HG03097 (cell line): ENCODE measurements around the gene RGS14.
"Not testable (repeated sequence)": the region's sequence is repeated elsewhere in the genome, so short reads cannot be mapped to it uniquely, and the experiment has no call there.

Experiments
- ATAC-seq: cut with Tn5 transposase; IDR thresholded peaks from one replicate; pipeline ENCODE4 v1.9.1; 2021; ENCODE audit not compliant: unreplicated experiment, low FRiP score

The RGS14 gene

DNA sequence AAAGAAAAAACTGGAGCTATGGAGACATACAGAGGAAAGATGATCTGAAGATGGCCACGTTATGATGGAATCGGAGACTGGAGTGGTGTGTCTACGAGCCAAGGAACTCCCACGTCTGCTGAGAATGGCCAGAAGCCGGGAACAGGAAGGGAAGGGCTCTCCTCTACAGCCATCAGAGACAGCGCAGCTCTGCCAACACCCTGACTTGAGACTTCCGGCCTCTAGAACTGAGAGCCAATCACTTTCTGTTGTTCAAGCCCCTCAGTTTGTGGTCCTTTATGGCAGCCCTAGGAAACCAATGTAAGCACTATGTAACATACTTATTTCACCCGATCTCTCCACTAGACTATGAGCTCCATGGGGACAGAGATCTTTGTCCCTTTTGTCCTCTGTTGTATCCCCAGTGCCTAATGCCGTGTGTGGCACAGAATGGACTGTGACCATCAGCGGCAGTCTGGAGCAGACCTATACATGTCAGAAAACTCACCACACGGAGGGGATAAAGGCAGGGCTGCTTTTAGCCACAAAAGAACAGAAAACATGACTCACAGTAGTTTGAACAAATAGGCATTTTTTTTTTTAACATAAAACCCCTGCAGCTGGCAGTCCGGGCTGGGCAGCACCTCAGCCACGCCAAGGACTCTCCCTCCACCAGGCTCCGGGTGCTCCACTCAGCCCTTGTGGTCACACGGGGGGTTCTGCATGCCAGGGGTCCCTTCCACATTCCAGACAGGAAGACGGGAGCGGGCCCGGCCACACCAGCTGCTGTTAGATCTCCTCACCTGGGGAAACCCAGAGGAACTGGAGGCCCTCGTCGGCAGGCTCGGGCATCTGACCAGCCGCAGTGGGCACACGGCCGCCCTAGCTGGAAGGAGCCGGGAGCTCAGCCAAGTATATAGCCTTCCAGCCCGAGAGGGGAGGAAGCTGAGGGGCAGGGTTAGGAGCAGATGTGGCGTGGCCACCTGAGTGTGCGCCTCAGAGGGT, 29.9 kb upstream of the RGS14 start:
- ATAC-seq: no peak

DNA sequence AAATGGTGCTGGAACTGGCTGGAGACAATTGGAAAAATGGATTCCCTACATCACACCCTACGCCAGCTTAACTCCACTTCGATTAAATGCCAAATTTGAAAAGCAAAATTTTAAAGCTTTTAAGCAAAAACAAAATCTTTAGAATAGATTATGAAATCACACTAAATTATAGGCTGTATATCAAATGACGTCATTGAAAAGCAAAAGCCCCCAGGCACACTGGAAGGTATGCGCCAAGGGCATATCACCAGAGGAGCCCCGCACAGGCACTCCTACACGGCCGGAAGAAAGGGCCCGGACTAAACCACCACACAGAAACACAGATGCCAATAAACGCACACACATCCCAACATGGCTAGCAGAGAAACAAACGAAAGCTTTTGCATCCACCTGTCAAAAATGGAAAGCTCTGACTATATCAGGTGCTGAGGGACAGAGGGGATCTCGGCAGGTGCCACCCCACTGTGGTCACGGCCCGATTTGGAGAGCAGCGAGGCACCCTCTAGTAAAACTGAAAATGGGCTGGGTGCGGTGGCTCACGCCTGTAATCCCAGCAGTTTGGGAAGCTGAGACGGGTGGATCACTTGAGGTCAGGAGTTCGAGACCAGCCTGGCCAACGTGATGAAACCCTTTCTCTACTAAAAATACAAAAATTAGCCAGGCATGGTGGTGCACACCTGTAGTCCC, 29.0 kb upstream of the RGS14 start:
- no peak for ATAC-seq

DNA sequence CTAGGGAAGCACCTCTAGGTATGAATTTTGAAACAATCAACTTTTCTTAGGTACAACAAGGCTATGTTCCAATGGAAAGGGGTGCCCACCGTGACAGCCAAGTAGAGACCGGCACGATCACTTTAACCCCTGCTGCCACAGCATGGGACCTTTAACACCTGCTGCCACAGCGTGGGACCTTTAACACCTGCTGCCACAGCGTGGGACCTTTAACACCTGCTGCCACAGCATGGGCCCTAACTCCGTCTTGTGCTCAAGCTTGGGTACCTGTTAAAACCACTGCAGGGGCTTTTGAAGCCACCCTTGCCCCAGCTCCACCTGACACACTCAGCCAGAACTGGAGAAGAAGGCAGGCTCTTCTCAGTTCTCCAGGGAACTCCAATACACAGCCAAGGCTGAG, 27.8 kb upstream of the RGS14 start:
- no peak for ATAC-seq

DNA sequence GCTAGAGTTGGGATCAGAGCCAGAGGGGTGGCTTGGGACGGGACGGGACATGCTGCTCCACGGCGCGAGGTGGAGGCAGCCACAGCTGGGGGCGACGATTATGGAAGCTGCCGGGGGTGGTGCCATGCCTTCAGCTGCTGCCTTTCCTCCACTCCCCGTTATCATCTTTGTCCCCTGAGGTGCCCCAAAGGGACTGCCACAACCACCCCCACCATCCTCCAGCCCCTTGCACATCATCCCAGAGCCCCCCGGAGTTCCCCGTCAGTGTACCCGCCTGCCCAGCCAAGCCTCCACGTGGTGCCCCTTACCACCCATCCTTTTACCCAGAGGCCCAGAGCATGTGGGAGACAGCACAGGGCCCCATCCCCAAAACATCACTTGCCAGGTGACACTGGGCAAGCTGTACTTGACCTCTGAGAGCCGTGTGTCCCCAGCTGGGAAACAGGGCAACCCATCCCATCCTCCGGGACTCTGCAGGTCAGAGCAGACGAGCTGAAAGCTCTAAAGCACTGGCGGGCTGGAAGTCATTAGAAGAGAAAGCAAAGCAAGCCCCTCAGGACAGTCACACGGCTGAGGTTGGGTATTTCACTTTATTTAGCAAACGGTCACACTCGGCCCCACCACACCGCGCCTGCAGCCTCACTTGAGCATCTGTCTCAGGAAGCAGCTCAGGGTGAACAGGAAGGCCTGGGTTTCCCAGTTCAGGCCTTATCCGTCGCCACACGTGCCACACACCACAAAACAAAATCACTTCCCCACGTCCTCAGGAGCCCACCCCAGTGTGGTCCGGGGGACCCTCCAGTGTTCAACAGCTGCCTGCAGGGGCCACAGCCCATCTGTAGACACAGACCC, 26.5 kb upstream of the RGS14 start:
- ATAC-seq: no peak

DNA sequence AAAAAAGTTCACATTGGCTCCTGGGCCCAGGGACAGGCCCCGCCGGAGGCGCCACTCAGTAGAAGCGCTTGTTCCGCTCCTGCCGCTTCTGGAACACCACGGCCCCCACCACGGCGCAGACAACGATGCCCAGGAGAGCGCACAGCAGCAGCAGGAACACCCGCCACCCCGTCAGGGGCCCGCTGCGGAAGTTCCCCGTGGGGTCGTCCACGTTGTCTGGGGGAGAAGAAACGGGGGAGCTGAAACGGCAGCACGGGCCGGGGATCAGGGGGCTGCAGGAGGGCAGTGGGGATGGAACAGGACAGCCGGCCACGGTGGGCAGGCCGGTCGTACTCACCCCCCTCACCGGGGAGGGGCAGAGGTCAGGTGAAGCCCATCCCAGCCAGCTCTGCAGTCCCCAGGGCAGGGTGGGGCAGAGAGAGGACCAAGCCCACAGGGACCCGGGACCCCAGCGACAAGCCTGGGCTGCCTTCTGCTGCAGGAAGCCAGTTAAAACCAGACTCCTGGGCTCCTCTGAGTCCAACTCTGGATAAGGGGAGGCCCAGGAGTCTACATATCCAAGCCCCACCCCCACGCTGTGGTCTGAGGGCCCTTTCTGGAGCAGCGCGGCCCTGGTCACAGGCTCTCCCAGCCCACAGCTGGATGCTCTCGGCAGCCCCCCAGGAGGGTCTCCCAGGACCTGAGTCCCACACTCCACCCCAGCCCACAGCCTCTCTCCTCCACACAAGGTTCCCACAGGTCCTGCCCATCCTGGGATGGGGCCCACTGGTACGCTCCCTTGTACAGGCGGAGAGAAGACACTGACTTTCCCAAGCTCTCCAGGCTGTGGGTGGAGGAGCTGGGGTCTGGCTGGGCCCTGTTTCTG, 25.5 kb upstream of the RGS14 start:
- ATAC-seq: no peak

DNA sequence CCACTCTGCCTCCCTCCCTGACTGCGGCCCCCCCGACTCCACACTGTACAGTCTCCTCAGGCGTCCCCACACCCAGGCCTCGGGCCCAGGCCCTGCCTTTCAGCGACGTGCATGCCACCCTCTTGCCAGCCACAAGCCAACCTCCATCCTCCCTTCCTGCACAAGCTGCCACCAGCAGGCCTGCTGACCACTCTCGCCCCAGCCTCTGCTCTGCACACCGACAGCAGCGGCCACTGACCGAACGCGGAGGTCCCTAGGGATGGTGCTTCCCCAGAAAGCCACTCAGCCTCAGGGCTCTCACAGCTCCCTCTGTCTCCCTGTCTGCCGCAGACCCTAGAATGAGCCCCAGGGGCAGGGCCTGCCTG, 24.8 kb upstream of the RGS14 start:
- ATAC-seq: no peak

DNA sequence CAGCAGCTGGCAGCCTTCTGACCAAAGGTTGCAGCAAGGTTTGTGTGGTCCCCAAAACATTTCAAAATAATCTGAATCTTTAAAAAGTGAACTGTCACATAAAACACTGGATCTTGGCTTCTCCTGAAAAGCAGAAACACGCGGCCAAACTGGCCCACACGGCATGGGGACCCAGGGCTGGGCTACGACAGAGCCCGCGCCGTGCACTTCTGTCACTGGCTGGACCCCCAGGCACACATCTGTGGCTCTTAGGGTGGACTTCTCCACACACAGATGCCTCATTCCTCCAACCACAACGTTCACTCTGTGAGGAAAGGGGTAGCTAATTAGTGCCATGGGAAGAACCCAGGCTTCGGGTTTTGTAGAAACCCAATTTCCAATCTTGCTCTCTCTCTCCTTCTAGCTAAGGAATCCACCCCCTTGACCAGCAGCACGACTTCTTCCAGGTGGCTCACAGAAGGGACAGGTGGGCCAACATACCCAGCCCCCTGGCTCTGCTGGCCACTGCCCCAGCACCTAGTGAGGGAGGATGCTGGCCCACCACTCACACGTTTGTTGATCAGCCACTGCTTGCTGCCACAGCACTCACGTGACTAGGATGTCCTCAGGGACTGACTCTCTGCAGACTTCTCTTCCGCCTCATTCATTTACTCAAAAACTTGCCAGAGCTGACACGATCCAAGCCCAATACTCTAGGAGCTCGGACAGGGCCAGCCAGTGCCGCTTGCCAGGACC, 24.1 kb upstream of the RGS14 start:
- no peak for ATAC-seq

DNA sequence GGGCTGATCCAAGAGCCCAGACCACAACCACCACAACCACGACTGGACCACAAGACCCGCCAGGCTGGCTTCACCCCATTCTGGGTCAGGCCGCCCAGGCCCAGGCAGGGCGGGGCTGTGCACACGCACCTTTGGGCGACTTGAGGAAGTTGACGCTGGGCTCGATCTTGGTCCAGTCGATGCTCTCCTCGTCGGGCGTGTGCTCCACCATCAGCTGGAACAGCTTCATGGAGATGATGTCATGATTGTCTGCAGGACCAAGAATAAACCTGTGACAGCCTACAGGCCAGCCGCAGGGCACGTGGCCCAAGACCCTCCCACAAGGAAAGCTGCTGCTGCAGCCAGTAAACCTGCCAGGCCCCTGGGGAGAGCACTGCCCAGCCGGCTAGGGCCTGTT, 23.6 kb upstream of the RGS14 start:
- no peak for ATAC-seq

DNA sequence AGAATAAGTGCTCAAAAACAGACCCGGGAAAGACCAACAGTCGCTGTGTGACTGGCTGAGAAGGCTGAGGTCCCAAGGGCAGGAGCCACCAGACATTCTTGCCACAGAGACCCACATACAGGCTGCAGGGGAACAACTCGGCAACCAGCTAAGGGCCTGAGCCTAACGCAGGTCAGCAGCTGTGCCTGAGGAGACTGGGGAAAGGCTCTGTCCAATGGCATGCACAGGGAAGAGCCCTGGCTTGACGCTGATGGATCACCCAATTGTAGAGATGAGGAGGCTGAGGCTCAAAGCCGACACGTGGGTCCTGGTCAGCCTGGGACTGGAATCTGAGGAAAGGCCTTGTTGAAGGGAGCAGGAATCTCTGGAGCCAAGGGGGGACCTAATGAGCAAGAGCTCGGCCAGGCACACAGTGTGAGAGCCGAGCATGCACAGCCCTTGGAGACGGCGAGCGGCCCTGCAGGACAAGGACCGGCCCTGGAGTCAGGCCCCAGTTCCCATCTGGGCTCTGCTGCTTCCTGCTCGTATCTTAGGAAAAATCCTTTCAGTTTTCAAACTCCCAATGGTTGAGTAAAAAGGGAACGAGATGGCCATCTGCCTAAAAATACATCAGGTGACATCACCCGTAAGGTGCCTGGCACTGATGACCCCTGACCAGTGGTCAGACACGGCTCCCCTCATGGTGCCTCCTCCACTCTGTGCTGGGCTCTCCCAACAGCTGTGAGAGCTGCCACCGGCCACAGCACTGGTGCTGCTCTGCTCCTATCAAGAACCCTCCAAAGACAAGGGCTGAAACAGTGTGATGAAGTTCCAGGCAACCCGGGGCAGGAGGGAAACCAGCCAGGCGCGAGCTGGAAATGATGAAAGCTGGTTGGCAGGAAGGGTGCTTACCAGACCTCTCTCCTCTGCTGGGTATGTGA, 22.7 kb upstream of the RGS14 start:
- ATAC-seq: no peak

DNA sequence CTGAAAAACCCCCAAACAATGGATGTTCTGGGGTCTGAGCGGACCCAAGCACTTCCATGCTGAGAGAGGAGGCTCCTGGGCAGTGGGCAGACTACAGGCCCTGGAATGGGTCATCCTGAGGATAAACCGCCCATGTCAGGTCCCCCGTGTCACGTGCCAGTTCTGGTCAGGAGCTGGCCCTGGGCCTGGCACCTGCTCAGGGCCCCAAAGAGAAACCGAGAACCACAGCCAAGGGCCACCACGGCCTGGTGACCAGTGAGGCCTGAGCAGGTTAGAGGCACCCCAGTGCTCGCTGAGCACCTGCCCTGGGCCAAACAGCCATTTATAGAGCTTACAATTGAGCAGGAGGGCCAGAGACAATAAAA, 22.0 kb upstream of the RGS14 start:
- no peak for ATAC-seq

DNA sequence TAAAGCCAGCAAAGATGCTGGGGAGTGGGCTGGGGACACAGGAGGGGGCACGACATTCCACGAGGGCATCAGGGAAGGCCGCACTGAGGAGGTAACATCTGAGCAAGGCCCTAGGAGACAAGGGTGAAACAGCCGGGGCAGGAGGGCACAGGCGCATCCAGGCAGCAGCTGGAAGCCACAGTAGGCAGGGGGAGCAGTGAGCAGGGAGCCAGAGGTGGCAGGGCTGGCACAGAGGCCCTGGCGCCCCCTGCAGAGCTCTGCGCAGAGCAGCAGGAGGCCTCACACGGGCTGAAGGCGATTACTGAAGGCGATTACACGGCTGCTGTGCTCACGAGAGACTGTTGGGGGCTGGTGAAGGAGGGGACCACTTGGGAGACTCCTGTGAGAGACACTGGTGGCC, 21.6 kb upstream of the RGS14 start:
- ATAC-seq: no peak

DNA sequence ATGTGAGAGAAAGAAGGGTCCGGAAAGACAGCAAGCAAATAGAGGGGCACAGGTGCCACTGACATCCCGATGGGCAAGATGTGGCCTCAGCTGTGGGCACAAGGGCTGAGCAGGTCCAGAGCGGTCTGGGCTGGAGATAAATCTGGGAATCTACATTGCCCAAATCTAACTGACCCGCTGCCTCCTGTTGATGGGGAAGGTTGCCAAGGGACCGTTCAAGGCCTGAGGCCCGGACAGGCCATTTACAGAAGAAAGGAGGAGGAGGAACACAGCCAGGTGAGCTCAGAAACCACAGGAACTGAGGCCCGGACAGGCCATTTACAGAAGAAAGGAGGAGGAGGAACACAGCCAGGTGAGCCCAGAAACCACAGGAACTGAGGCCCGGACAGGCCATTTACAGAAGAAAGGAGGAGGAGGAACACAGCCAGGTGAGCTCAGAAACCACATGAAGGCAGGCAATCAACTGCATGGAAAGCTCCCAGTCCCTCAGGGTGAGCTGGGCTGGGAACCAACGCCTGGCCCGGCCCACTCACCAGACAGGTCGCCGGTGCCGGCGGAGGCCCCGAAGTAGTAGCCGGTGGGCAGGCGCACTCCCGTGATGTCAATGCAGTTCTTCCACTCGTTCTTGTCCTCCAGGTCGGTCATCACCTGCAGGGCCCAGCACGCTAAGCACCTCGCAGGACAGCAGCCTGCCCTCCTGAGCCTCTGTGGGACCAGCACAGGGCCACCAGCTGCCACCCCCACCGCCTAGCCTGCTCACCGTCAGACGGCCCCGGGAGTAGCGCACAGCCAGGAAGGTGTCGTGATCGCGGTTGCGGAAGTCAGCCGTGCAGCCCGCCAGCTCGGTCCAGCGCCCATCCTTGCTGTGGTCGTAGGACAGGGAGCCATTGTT, 20.9 kb upstream of the RGS14 start:
- ATAC-seq: no peak

DNA sequence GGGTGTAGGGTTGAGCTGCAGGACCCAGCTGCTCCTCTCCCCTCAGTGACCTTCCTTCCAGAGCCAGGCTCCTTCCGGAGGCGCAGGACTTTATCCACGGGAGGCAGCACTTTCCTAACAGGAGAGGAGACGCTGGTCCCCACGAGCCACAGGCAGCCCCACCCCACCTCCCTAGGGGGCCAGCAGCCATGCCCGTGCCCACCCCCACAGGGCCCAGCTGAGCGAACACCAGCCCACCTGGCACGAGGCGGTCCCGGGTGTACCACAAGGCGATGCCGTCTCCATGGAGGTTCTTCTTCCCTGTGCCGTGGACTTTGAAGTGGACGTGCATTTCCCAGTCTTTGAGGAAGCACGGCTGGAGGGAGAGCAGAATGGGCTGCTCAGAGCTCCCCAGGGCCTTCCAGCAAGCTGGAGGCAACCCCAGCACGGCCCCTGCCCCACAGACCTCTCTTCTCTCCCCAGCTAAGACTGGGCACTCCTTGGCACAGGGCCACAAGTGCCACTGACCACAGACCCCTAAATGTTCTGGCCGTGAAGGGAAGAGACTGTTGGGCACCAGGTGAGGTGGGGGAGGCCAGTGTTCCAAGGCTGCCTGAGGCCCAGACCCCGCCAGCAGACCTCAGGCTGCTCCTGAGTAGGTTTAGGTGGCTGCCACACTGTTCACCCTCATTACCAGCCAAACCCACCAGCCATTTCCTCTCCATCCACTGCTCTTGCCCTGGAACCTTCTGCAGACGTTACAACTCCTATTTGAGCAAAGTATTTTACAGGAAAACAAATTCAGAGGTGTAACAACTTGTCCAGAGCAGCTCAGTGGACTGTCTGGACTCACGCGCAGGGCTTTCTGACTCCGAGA, 19.2 kb upstream of the RGS14 start:
- ATAC-seq: no peak

DNA sequence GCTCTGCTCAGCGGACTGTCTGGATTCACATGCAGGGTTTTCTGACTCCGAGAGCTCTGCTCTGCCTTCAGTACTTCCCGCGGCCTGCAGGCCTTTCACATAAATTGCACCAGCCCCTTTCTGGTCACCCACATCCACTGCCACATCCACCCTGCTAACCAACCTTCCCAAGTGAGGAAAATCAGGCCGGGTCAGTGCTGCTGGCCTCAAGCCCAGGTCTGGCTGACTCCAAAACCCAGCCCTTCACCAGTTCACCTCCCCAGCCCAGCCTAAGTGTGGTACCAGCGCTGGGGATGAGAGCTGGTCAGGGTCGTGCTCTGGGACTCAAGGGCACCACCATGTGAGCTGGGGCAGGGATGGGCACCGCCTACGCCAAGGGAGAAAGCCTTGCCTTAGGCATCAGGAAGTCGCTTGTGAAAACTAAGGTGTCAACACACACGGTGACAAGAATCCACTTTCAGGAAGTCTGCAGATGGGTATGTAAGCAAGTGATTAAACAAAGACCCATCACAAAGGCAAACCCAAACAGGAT, 18.6 kb upstream of the RGS14 start:
- ATAC-seq: no peak

DNA sequence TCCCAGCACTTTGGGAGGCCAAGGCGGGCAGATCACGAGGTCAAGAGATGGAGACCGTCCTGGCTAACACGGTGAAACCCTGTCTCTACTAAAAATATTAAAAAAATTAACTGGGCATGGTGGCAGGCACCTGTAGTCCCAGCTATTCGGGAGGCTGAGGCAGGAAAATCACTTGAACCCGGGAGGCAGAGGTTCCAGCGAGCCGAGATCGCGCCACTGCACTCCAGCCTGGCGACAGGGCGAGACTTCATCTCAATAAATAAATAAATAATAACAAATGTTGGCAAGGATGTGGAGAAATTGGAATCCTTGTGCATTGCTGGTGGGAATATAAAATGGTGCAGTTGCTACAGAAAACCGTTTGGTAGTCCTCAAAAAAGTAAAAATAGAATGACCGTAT, 14.7 kb upstream of the RGS14 start:
- ATAC-seq: not testable (repeated sequence)

DNA sequence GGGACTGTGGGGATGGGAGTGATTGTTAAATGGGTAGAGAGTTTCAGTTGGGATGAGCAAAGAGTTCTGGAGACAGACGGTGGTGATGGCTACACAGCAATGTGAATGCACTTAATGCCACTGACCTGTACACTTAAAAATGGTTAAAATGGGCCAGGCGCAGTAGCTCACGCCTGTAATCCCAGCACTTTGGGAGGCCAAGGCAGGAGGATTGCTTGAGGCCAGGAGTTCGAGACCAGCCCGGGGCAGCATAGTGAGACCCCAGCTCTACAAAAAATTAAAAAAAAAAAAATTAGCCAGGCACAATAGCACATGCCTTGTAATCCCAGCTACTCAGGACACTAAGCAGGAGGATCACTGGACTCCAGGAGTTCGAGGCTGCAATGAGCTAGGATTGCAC, 13.9 kb upstream of the RGS14 start:
- ATAC-seq: no peak
